GM12878 (cell line): ENCODE results near the gene SELENOS. TPM values are rescaled to one million over a fixed set of nuclear protein-coding genes. Genes with fewer than 3 reads are reported as not detected.
"Not testable (repeated sequence)": the region's sequence is repeated elsewhere in the genome, so short reads cannot be mapped to it uniquely, and the experiment has no call there.

Experiments
- ATAC-seq: fragments of 200-7000 bp; cut with Tn5 transposase; 3 replicates; pipeline ENCODE4 v1.9.1; 2020; ENCODE audit warnings: mild to moderate bottlenecking, moderate library complexity
- BruUV-seq: library from RNA; stranded (reverse); fragments of 400-500 nt; replicated peaks from 2 replicates; lab custom pipeline; 2021; lab: Mats Ljungman, UMichigan
- CTCF ChIA-PET: fragments of 300-600 bp; sonication (Branson Sonifier 250); formaldehyde crosslinking; extraction: SDS; loops from one replicate; lab custom pipeline; 2021; ENCODE audit warnings: inconsistent platforms; lab: Yijun Ruan, JAX
- POLR2A ChIA-PET: fragments of 350-600 bp; formaldehyde crosslinking; extraction: SDS; loops from one replicate; lab custom pipeline; 2021; ENCODE audit warnings: inconsistent platforms; lab: Charles Lee
- RAD21 ChIA-PET: fragments of 300-600 bp; sonication (Branson Sonifier 250); formaldehyde crosslinking; loops from one replicate; lab custom pipeline; 2023; ENCODE audit warnings: antibody characterized with exemption; ENCODE audit not compliant: unreplicated experiment; lab: Charles Lee
- SMC1A ChIA-PET: fragments of 300-600 bp; sonication (Branson Sonifier 250); formaldehyde crosslinking; loops from one replicate; lab custom pipeline; 2023; ENCODE audit not compliant: unreplicated experiment, uncharacterized antibody; lab: Charles Lee
- DNase-seq: peaks from one replicate; pipeline ENCODE4 v3.0.0-alpha.2; 2011; ENCODE audit warnings: low read depth, low spot score
- FAIRE-seq: peaks from 3 replicates; lab custom pipeline; 2011; peaks lifted over from hg19 to GRCh38; lab: Jason Lieb, UNC
- H2AFZ ChIP-seq: 2 replicates; pipeline ENCODE4 v1.6.0; 2011; ENCODE audit warnings: low read depth, low read length, control low read depth; ENCODE audit not compliant: control insufficient read depth
- H3K27ac ChIP-seq: 2 replicates; pipeline ENCODE4 v1.5.1; 2011; ENCODE audit warnings: control low read depth; ENCODE audit not compliant: control insufficient read depth, insufficient read depth
- H3K27me3 ChIP-seq, 2 experiments: replicated peaks in 1 of 2; 2 replicates each; pipeline versions ENCODE4 v1.6.0 to v1.6.1; 2011; ENCODE audit warnings: low read length in 1 of 2; ENCODE audit not compliant: control insufficient read depth in 2 of 2, insufficient read depth in 2 of 2
- H3K36me3 ChIP-seq, 2 experiments: 2 replicates each; pipeline ENCODE4 v1.5.1; 2011; ENCODE audit warnings: low read length in 1 of 2; ENCODE audit not compliant: control insufficient read depth in 2 of 2, insufficient read depth in 2 of 2
- H3K4me1 ChIP-seq: 2 replicates; pipeline ENCODE4 v1.6.1; 2011; ENCODE audit warnings: mild to moderate bottlenecking, low read length, moderate library complexity, mixed read lengths; ENCODE audit not compliant: control insufficient read depth, insufficient read depth
- H3K4me2 ChIP-seq: 2 replicates; pipeline ENCODE4 v1.6.0; 2011; ENCODE audit warnings: control low read depth; ENCODE audit not compliant: control insufficient read depth, insufficient read depth
- H3K4me3 ChIP-seq: fragments of 200-600 bp; sonication (generic); 2 replicates; pipeline ENCODE4 v1.5.1; 2016
- H3K79me2 ChIP-seq: 2 replicates; pipeline ENCODE4 v1.6.0; 2011; ENCODE audit warnings: low read length; ENCODE audit not compliant: control insufficient read depth, insufficient read depth
- H3K9ac ChIP-seq: 2 replicates; pipeline ENCODE4 v1.8.0; 2011; ENCODE audit warnings: low read length, control low read depth, mixed read lengths; ENCODE audit not compliant: control insufficient read depth, insufficient read depth
- H3K9me3 ChIP-seq: replicated peaks from 3 replicates; pipeline ENCODE4 v1.5.1; 2011; ENCODE audit warnings: mild to moderate bottlenecking, low read length; ENCODE audit not compliant: control insufficient read depth, insufficient read depth
- H4K20me1 ChIP-seq: 2 replicates; pipeline ENCODE4 v1.6.0; 2011; ENCODE audit not compliant: control insufficient read depth, insufficient read depth
- ETV6 ChIP-seq, 2 experiments: fragments of 450-650 bp in 1 of 2; IDR thresholded peaks in 1 of 2; conservative IDR thresholded peaks in 1 of 2; 2 replicates each; pipeline ENCODE4 v1.6.1; 2014; ENCODE audit warnings: antibody characterized with exemption in 1 of 2, borderline replicate concordance in 1 of 2, low read depth in 1 of 2, mild to moderate bottlenecking in 1 of 2, moderate library complexity in 1 of 2
- JUND ChIP-seq: IDR thresholded peaks from 2 replicates; pipeline ENCODE4 v1.6.1; 2012; ENCODE audit warnings: low read depth, mild to moderate bottlenecking, low read length, improper control_type of control experiment, moderate library complexity
- MEF2A ChIP-seq: IDR thresholded peaks from 2 replicates; pipeline ENCODE4 v1.6.1; 2011; ENCODE audit warnings: low read depth, mild to moderate bottlenecking, low read length, moderate library complexity; ENCODE audit not compliant: insufficient read depth
- MYC ChIP-seq: IDR thresholded peaks from 2 replicates; pipeline ENCODE4 v1.6.1; 2011; ENCODE audit warnings: mild to moderate bottlenecking, low read length, moderate library complexity, inconsistent platforms; ENCODE audit not compliant: insufficient read depth, insufficient replicate concordance, insufficient read length, severe bottlenecking
- NR2F1 ChIP-seq: fragments of 450-650 bp; conservative IDR thresholded peaks from 2 replicates; pipeline ENCODE4 v1.6.1; 2017; ENCODE audit warnings: mild to moderate bottlenecking
- POU2F2 ChIP-seq: IDR thresholded peaks from 3 replicates; pipeline ENCODE4 v1.6.1; 2011; ENCODE audit warnings: low read depth, mild to moderate bottlenecking, low read length, borderline replicate concordance
- RAD21 ChIP-seq: IDR thresholded peaks from 2 replicates; pipeline ENCODE4 v1.6.1; 2011; ENCODE audit warnings: mild to moderate bottlenecking, low read depth, low read length, moderate library complexity; ENCODE audit not compliant: insufficient read depth
- SMC3 ChIP-seq: IDR thresholded peaks from 2 replicates; pipeline ENCODE4 v1.6.1; 2011; ENCODE audit warnings: low read length, improper control_type of control experiment, borderline replicate concordance
- YY1 ChIP-seq: IDR thresholded peaks from 2 replicates; pipeline ENCODE4 v1.6.1; 2011; ENCODE audit warnings: low read depth, mild to moderate bottlenecking, low read length
- WGBS: methylation state at CpG from one replicate; pipeline ENCODE4 v1.1.6; 2016; ENCODE audit warnings: low lambda C conversion rate; ENCODE audit not compliant: insufficient replicate concordance, insufficient coverage; ENCODE audit errors: missing lambda C conversion rate; 5-methylcytosine and 5-hydroxymethylcytosine counted together
- in situ Hi-C: fragments of 300-500 bp; cut with MboI; formaldehyde crosslinking; loops from 9 replicates; pipeline ENCODE4 v1.14.3; 2018; ENCODE audit warnings: mixed read lengths
- intact Hi-C: fragments of 100-400 bp; cut with micrococcal nuclease; formaldehyde crosslinking; loops from one replicate; pipeline ENCODE4 v1.14.2; 2022; ENCODE audit not compliant: unreplicated experiment
- polyA plus RNA-seq, 11 experiments: library from polyadenylated mRNA; depleted of rRNA in 4 of 11; unstranded in 6 of 11; stranded (reverse) in 5 of 11; fragments of >200 nt; fragmentation: Nextera tagmentation in 4 of 11; fragmentation: Illumina TruSeq in 1 of 11; extraction: Ambion mirVana in 4 of 11; extraction: Trizol in 1 of 11; gene quantifications; 1 replicate in 1 of 11; 2 replicates in 10 of 11; pipeline versions ENCODE4 v1.2.1 to v1.2.3, GENCODE V29; 2011 to 2016; ENCODE audit warnings: inconsistent platforms in 2 of 11, missing spikeins in 2 of 11, low read depth in 1 of 11
- total RNA-seq, 4 experiments: library from RNA; depleted of rRNA in 3 of 4; stranded (reverse); fragments of >200 nt in 3 of 4; fragmentation: Illumina TruSeq in 1 of 4; extraction: Trizol in 1 of 4; gene quantifications; 2 replicates each; pipeline versions ENCODE4 v1.2.1 to v1.2.3, GENCODE V29; 2013 to 2021
- TF ChIP-seq, protein P1 (sequence below), 3 experiments: IDR thresholded peaks in 2 of 3; conservative IDR thresholded peaks in 1 of 3; 2 replicates each; pipeline ENCODE4 v1.5.1; 2011; ENCODE audit warnings: low read depth in 3 of 3, low read length in 3 of 3, mild to moderate bottlenecking in 3 of 3, control low read depth in 2 of 3, moderate library complexity in 2 of 3, inconsistent platforms in 1 of 3, mixed read lengths in 1 of 3; ENCODE audit not compliant: control insufficient read depth in 2 of 3, insufficient read depth in 1 of 3; ENCODE audit errors: extremely low read depth in 1 of 3

The SELENOS gene
- total and polyA plus RNA-seq, 10 of the 15 experiments (the other 5 are each of a cell fraction or from before 2014, with no cell fraction given): 25.8 to 90.1 (median 37.3) TPM

DNA sequence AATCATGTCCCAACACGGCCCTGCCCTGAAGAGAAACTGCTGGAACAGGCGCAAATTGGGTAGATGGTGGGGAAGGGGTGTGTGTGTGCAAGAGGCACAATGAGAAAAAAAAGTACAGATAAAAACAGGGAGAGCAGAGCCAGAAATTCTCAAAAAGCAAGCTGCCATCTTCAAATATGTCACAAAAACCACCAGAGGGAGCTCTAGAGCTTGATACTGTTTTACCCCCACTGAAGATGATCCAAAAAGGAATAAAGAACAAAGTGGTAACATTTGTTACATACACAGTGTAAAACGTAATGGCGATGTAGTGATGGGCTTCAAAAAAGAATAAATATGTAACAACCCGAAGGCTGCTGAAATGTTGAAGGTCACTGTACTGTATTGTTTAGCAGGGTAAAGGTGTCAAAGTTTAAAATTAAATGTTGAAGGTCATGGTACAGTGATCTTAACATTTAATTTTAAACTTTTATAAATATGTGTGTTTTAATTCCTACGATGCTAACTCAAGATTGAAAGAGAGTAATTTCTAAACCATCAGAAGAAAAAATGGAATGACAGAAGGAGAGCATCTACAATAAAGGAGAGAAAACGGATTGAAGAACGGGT is 11.7 kb upstream of the SELENOS start:
- RAD21 ChIA-PET: interaction anchor here (0.7 to 2.8 kb wide), 9 partner anchors 9 to 434 kb away, joined by 3 to 9 read pairs (median 4); partner anchors contain the start of gene CHSY1
- Histone ChIP-seq H3K36me3 (peaks cover 9 to 47% of the 10 kb centered on the region in 2 experiments), H3K4me1 (peaks cover 4% of the 10 kb centered on the region), H3K9ac (no peak overlapping the region), H3K9me3 (no peaks in the 10 kb centered on the region; the same call in 2 of the 3 replicates), H2AFZ (no peak overlapping the region), H3K4me2 (no peak overlapping the region), H3K4me3 (no peak overlapping the region), H4K20me1 (no peaks in the 10 kb centered on the region), H3K79me2 (peaks cover 61% of the 10 kb centered on the region), H3K27me3 (no peaks in the 10 kb centered on the region), H3K27ac (no peak overlapping the region)
- intact Hi-C loops: no loop called here
- SMC1A ChIA-PET: interaction anchor here (0.7 to 3.1 kb wide), 15 partner anchors 9 to 438 kb away, joined by 3 to 14 read pairs (median 6); no protein-coding TSS in a partner anchor
- DNase-seq (no peak), ATAC-seq (peak; percentile 48), FAIRE-seq (no peak)
- CTCF ChIA-PET: interaction anchor here (0.7 to 3.8 kb wide), 26 partner anchors 9 to 371 kb away, joined by 3 to 52 read pairs (median 4); partner anchors contain the start of gene LRRK1
- 59% methylated on average over 8 of the region's 8 CpGs for WGBS
- TF ChIP-seq POU2F2 (no peak), SMC3 (peak; percentile 39; the same call in 1 of the 2 replicates), ETV6 (conservative IDR thresholded peaks at IDR 0.05 in 1 of 2, IDR thresholded peaks at IDR 0.05 in 1 of 2; ENCODE audit: borderline replicate concordance in 1 of 2, low read depth in 1 of 2) (no peak), NR2F1 (no peak), RAD21 (peak; percentile 45), YY1 (0 out of 2 replicates have a peak, but pooled peaks have one; percentile 56), MYC (no peak), JUND (no peak), MEF2A (no peak)
- TF ChIP-seq, protein P1, sequence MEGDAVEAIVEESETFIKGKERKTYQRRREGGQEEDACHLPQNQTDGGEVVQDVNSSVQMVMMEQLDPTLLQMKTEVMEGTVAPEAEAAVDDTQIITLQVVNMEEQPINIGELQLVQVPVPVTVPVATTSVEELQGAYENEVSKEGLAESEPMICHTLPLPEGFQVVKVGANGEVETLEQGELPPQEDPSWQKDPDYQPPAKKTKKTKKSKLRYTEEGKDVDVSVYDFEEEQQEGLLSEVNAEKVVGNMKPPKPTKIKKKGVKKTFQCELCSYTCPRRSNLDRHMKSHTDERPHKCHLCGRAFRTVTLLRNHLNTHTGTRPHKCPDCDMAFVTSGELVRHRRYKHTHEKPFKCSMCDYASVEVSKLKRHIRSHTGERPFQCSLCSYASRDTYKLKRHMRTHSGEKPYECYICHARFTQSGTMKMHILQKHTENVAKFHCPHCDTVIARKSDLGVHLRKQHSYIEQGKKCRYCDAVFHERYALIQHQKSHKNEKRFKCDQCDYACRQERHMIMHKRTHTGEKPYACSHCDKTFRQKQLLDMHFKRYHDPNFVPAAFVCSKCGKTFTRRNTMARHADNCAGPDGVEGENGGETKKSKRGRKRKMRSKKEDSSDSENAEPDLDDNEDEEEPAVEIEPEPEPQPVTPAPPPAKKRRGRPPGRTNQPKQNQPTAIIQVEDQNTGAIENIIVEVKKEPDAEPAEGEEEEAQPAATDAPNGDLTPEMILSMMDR (IDR thresholded peaks at IDR 0.05 in 2 of 3, conservative IDR thresholded peaks at IDR 0.05 in 1 of 3; ENCODE audit: control insufficient read depth in 2 of 3, extremely low read depth in 1 of 3, insufficient read depth in 1 of 3, low read depth in 3 of 3, low read length in 3 of 3): peak; percentile 52 to 58 (median 53)
- no TSS peak for BruUV-seq
- in situ Hi-C loops: no loop called here
- POLR2A ChIA-PET: interaction anchor here (1.3 to 2.5 kb wide), 2 partner anchors 11 to 13 kb away, joined by 3 to 11 read pairs; no protein-coding TSS in a partner anchor

DNA sequence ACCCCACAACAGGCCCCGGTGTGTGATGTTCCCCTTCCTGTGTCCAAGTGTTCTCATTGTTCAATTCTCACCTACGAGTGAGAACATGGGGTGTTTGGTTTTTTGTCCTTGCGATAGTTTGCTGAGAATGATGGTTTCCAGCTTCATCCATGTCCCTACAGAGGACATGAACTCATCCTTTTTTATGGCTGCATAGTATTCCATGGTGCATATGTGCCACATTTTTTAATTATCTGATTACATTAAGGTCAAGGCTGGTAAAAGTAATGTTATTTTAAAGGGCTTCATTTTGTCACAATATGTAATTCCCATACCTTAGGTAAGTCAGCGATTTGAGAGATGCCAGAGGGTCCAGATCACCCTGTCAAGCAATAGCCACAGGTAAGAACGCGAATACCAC is 10.1 kb upstream of the SELENOS start:
- ChIA-PET SMC1A (interaction anchor here (1.0 to 3.1 kb wide), 4 partner anchors 11 to 353 kb away, joined by 3 to 14 read pairs (median 5); no protein-coding TSS in a partner anchor), POLR2A (interaction anchor here (0.7 kb wide), 1 partner anchor 360 kb away, joined by 4 read pairs; no protein-coding TSS in a partner anchor), RAD21 (interaction anchor here (0.7 to 1.9 kb wide), 6 partner anchors 12 to 366 kb away, joined by 3 to 7 read pairs (median 4); partner anchors contain the start of gene CHSY1), CTCF (interaction anchor here (0.7 to 3.8 kb wide), 11 partner anchors 8 to 367 kb away, joined by 3 to 52 read pairs (median 18); no protein-coding TSS in a partner anchor)
- Histone ChIP-seq H3K79me2 (peaks cover 44% of the 10 kb centered on the region), H3K36me3 (peaks cover 13 to 59% of the 10 kb centered on the region in 2 experiments)
- H3K4me3 ChIP-seq, H3K27ac ChIP-seq, ATAC-seq, H4K20me1 ChIP-seq, BruUV-seq, H3K9me3 ChIP-seq, intact Hi-C loops, H3K27me3 ChIP-seq, FAIRE-seq, DNase-seq, H3K4me2 ChIP-seq, H3K4me1 ChIP-seq, in situ Hi-C loops, H3K9ac ChIP-seq, H2AFZ ChIP-seq: not testable (repeated sequence)
- 97% methylated on average over 3 of the region's 6 CpGs for WGBS
